ENCODE results near the gene IGSF9B. TPM values are rescaled to one million over a fixed set of nuclear protein-coding genes. Genes with fewer than 3 reads are reported as not detected.

IGSF9B gene
- total and polyA plus RNA-seq, 10 of the 15 experiments (the other 5 are each of a cell fraction or from before 2014, with no cell fraction given): 0.03 to 3.7 (median 0.20) TPM; not detected in 2

DNA sequence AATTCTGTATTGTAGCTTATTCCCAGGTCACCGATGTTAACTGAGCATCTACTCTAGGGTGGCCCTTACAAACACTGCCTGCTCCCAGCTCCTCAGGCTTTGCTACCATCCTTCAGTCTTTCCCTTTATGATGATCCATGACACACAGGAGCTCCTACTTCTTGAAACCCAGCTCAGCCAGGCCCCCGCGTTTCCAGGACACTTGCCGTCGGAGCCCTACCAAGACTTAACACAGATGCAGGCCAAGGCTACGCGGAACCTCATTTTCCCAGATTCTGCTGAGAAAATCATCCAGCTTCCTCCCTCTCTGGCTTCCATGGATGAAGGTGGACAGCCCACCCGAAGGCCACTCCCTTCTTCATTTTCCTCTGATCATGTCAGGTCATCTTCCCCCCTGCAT, 18.6 kb downstream of the IGSF9B start:
- POLR2A ChIA-PET: no interaction called here
- in situ Hi-C loops (cut with MboI): no loop called here
- TF ChIP-seq, protein P1, sequence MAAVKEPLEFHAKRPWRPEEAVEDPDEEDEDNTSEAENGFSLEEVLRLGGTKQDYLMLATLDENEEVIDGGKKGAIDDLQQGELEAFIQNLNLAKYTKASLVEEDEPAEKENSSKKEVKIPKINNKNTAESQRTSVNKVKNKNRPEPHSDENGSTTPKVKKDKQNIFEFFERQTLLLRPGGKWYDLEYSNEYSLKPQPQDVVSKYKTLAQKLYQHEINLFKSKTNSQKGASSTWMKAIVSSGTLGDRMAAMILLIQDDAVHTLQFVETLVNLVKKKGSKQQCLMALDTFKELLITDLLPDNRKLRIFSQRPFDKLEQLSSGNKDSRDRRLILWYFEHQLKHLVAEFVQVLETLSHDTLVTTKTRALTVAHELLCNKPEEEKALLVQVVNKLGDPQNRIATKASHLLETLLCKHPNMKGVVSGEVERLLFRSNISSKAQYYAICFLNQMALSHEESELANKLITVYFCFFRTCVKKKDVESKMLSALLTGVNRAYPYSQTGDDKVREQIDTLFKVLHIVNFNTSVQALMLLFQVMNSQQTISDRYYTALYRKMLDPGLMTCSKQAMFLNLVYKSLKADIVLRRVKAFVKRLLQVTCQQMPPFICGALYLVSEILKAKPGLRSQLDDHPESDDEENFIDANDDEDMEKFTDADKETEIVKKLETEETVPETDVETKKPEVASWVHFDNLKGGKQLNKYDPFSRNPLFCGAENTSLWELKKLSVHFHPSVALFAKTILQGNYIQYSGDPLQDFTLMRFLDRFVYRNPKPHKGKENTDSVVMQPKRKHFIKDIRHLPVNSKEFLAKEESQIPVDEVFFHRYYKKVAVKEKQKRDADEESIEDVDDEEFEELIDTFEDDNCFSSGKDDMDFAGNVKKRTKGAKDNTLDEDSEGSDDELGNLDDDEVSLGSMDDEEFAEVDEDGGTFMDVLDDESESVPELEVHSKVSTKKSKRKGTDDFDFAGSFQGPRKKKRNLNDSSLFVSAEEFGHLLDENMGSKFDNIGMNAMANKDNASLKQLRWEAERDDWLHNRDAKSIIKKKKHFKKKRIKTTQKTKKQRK (IDR thresholded peaks at IDR 0.05; ENCODE audit: low read depth, low read length): no peak
- TF ChIP-seq, protein P2, sequence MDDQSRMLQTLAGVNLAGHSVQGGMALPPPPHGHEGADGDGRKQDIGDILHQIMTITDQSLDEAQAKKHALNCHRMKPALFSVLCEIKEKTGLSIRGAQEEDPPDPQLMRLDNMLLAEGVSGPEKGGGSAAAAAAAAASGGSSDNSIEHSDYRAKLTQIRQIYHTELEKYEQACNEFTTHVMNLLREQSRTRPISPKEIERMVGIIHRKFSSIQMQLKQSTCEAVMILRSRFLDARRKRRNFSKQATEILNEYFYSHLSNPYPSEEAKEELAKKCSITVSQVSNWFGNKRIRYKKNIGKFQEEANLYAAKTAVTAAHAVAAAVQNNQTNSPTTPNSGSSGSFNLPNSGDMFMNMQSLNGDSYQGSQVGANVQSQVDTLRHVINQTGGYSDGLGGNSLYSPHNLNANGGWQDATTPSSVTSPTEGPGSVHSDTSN (IDR thresholded peaks at IDR 0.05; ENCODE audit: insufficient replicate concordance, low read depth, low read length): no peak
- TF ChIP-seq, protein P3, sequence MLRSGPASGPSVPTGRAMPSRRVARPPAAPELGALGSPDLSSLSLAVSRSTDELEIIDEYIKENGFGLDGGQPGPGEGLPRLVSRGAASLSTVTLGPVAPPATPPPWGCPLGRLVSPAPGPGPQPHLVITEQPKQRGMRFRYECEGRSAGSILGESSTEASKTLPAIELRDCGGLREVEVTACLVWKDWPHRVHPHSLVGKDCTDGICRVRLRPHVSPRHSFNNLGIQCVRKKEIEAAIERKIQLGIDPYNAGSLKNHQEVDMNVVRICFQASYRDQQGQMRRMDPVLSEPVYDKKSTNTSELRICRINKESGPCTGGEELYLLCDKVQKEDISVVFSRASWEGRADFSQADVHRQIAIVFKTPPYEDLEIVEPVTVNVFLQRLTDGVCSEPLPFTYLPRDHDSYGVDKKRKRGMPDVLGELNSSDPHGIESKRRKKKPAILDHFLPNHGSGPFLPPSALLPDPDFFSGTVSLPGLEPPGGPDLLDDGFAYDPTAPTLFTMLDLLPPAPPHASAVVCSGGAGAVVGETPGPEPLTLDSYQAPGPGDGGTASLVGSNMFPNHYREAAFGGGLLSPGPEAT (IDR thresholded peaks at IDR 0.05; ENCODE audit: low read depth): no peak
- no peak for TF ChIP-seq CHD2 (IDR thresholded peaks at IDR 0.05; ENCODE audit: borderline replicate concordance, low read depth, low read length)
- no peak for TF ChIP-seq ZNF24 (IDR thresholded peaks at IDR 0.05)
- no peak for TF ChIP-seq ATF7 (IDR thresholded peaks at IDR 0.05; ENCODE audit: low read depth)
- TF ChIP-seq, protein P4, sequence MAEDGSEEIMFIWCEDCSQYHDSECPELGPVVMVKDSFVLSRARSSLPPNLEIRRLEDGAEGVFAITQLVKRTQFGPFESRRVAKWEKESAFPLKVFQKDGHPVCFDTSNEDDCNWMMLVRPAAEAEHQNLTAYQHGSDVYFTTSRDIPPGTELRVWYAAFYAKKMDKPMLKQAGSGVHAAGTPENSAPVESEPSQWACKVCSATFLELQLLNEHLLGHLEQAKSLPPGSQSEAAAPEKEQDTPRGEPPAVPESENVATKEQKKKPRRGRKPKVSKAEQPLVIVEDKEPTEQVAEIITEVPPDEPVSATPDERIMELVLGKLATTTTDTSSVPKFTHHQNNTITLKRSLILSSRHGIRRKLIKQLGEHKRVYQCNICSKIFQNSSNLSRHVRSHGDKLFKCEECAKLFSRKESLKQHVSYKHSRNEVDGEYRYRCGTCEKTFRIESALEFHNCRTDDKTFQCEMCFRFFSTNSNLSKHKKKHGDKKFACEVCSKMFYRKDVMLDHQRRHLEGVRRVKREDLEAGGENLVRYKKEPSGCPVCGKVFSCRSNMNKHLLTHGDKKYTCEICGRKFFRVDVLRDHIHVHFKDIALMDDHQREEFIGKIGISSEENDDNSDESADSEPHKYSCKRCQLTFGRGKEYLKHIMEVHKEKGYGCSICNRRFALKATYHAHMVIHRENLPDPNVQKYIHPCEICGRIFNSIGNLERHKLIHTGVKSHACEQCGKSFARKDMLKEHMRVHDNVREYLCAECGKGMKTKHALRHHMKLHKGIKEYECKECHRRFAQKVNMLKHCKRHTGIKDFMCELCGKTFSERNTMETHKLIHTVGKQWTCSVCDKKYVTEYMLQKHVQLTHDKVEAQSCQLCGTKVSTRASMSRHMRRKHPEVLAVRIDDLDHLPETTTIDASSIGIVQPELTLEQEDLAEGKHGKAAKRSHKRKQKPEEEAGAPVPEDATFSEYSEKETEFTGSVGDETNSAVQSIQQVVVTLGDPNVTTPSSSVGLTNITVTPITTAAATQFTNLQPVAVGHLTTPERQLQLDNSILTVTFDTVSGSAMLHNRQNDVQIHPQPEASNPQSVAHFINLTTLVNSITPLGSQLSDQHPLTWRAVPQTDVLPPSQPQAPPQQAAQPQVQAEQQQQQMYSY (CRISPR knock-in tag; IDR thresholded peaks at IDR 0.05): no peak
- TF ChIP-seq MXI1 (IDR thresholded peaks at IDR 0.05; ENCODE audit: low read depth, low read length): no peak
- TF ChIP-seq TCF12 (IDR thresholded peaks at IDR 0.05; ENCODE audit: low read depth, low read length): no peak
- no peak for TF ChIP-seq EZH2 (IDR thresholded peaks at IDR 0.05; ENCODE audit: borderline replicate concordance, control insufficient read depth, low read depth, low read length)
- TF ChIP-seq TCF3 (IDR thresholded peaks at IDR 0.05; ENCODE audit: borderline replicate concordance, insufficient read depth, low read depth, low read length): no peak
- no peak for TF ChIP-seq FOXM1 (IDR thresholded peaks at IDR 0.05; ENCODE audit: low read depth, low read length)
- TF ChIP-seq MTA3 (IDR thresholded peaks at IDR 0.05; ENCODE audit: borderline replicate concordance, low read length): no peak

More for the DNA sequence above, 18.6 kb downstream of the IGSF9B start:
- RAD21 ChIA-PET (ENCODE audit: unreplicated experiment): no interaction called here
- Histone ChIP-seq H3K4me1 (ENCODE audit: control insufficient read depth, insufficient read depth, low read length) (no peaks in the 10 kb centered on the region), H3K36me3 (ENCODE audit: control insufficient read depth in 2 of 2, insufficient read depth in 2 of 2, low read length in 1 of 2) (no peaks in the 10 kb centered on the region; a peak in 1 of 4 replicates), H3K4me3 (no peak overlapping the region), H3K9ac (ENCODE audit: control insufficient read depth, insufficient read depth, low read length) (no peak overlapping the region), H3K79me2 (ENCODE audit: control insufficient read depth, insufficient read depth, low read length) (no peaks in the 10 kb centered on the region), H2AFZ (ENCODE audit: control insufficient read depth, low read depth, low read length) (no peak overlapping the region), H4K20me1 (ENCODE audit: control insufficient read depth, insufficient read depth) (no peaks in the 10 kb centered on the region), H3K9me3 (replicated peaks; ENCODE audit: control insufficient read depth, insufficient read depth, low read length) (no peaks in the 10 kb centered on the region), H3K4me2 (ENCODE audit: control insufficient read depth, insufficient read depth) (no peak overlapping the region), H3K27ac (ENCODE audit: control insufficient read depth, insufficient read depth) (no peak overlapping the region), H3K27me3 (replicated peaks in 1 of 2; ENCODE audit: control insufficient read depth in 2 of 2, insufficient read depth in 2 of 2, low read length in 1 of 2) (no peaks in the 10 kb centered on the region)
- ATAC-seq (no peak), FAIRE-seq (no peak), DNase-seq (ENCODE audit: low read depth, low spot score) (no peak)
- SMC1A ChIA-PET (ENCODE audit: uncharacterized antibody, unreplicated experiment): no interaction called here
- 80% methylated on average over 8 of the region's 8 CpGs for WGBS (ENCODE audit: insufficient coverage, insufficient replicate concordance, low lambda C conversion rate, missing lambda C conversion rate)
- CTCF ChIA-PET: interaction anchor here (0.9 to 1.2 kb wide), 2 partner anchors 9 to 275 kb away, joined by 3 to 6 read pairs; no protein-coding TSS in a partner anchor
- intact Hi-C loops (cut with micrococcal nuclease; ENCODE audit: unreplicated experiment): no loop called here
- BruUV-seq (replicated peaks): no TSS peak
